CD4-positive, alpha-beta T cell (primary cell): ENCODE data around the gene TMF1. TPM values are rescaled to one million over a fixed set of nuclear protein-coding genes. Genes with fewer than 3 reads are reported as not detected.

Experiments
- ATAC-seq: fragments of 200-7000 bp; cut with Tn5 transposase; one replicate; pipeline ENCODE4 v1.10.0; 2022; ENCODE audit warnings: mild to moderate bottlenecking; ENCODE audit not compliant: poor library complexity
- CTCF ChIA-PET: fragments of 350-600 bp; sonication (Branson Sonifier 250); formaldehyde crosslinking; loops from one replicate; lab custom pipeline; 2021; ENCODE audit warnings: antibody characterized with exemption, inconsistent platforms; lab: Charles Lee
- POLR2A ChIA-PET: fragments of 350-600 bp; sonication (Branson Sonifier 250); formaldehyde crosslinking; loops from one replicate; lab custom pipeline; 2021; ENCODE audit warnings: antibody characterized with exemption, inconsistent platforms; lab: Charles Lee
- DNase-seq, 14 experiments: peaks; one replicate each; pipeline ENCODE4 v3.0.0-alpha.2; 2013 to 2020; ENCODE audit warnings: mixed read lengths in 2 of 14
- H3K27ac ChIP-seq, 2 donors: one replicate each; pipeline versions ENCODE4 v1.5.1 to v1.7.0; 2013; ENCODE audit warnings: low read length in 2 of 2, low read depth in 1 of 2, mild to moderate bottlenecking in 1 of 2
- H3K27me3 ChIP-seq, 2 experiments: 1 replicate in 1 of 2; 2 replicates in 1 of 2; pipeline versions ENCODE4 v1.6.1 to v1.7.0; 2013; ENCODE audit warnings: low read length in 2 of 2, control low read depth in 1 of 2, mild to moderate bottlenecking in 1 of 2, moderate library complexity in 1 of 2; ENCODE audit not compliant: insufficient read depth in 2 of 2, control insufficient read depth in 1 of 2
- H3K36me3 ChIP-seq: one replicate; pipeline ENCODE4 v1.6.1; 2013; ENCODE audit warnings: low read length, control low read depth; ENCODE audit not compliant: insufficient read depth
- H3K4me1 ChIP-seq: one replicate; pipeline ENCODE4 v1.6.1; 2013; ENCODE audit warnings: low read length, control low read depth; ENCODE audit not compliant: insufficient read depth
- H3K4me3 ChIP-seq: one replicate; pipeline ENCODE4 v1.5.1; 2013; ENCODE audit warnings: mild to moderate bottlenecking, low read length, moderate library complexity
- H3K9me3 ChIP-seq, 2 experiments: 1 replicate in 1 of 2; 2 replicates in 1 of 2; pipeline versions ENCODE4 v1.6.1 to v1.7.0; 2013; ENCODE audit warnings: low read length in 2 of 2, mild to moderate bottlenecking in 2 of 2, control low read depth in 1 of 2, moderate library complexity in 1 of 2; ENCODE audit not compliant: control insufficient read depth in 1 of 2, insufficient read depth in 1 of 2
- H3K27ac Mint-ChIP-seq: one replicate; pipeline ENCODE4 v1.8.0; 2020; ENCODE audit warnings: mixed read lengths
- H3K27me3 Mint-ChIP-seq: one replicate; pipeline ENCODE4 v1.8.0; 2021; ENCODE audit warnings: mixed read lengths
- H3K36me3 Mint-ChIP-seq: one replicate; pipeline ENCODE4 v1.8.0; 2021; ENCODE audit warnings: low read depth, mixed read lengths
- H3K4me1 Mint-ChIP-seq: one replicate; pipeline ENCODE4 v1.8.0; 2021; ENCODE audit warnings: low read depth, mixed read lengths
- H3K4me3 Mint-ChIP-seq: one replicate; pipeline ENCODE4 v1.8.0; 2020; ENCODE audit warnings: mild to moderate bottlenecking, mixed read lengths
- H3K9me3 Mint-ChIP-seq: one replicate; pipeline ENCODE4 v1.8.0; 2020; ENCODE audit warnings: mixed read lengths
- CTCF ChIP-seq: fragments of 200-600 bp; IDR thresholded peaks from one replicate; pipeline ENCODE4 v1.8.0; 2022; ENCODE audit warnings: antibody characterized with exemption, mild to moderate bottlenecking
- intact Hi-C, 2 experiments: fragments of 100-400 bp; cut with DNase I in 1 of 2; cut with micrococcal nuclease in 1 of 2; formaldehyde crosslinking; loops; one replicate each; pipeline versions ENCODE4 v1.15.1 to v1.9.0; 2023 to 2025; cut with DNase I, micrococcal nuclease
- total RNA-seq, 174 experiments: library from RNA in 2 of 174; stranded (reverse) in 2 of 174; gene quantifications; one replicate each; pipeline ENCODE4 v1.2.3 and lab custom pipeline; 2021 to 2026

Gene TMF1
- total RNA-seq, 2 experiments from 2014 or later: 89.0 to 101 TPM

- no peak overlapping the region for H3K27ac ChIP-seq
- no peak for DNase-seq
- ChIA-PET CTCF (no interaction called here), POLR2A (no interaction called here)
- peaks cover 35% of the 10 kb centered on the region for H3K36me3 ChIP-seq
- H3K27me3 ChIP-seq: no peaks in the 10 kb centered on the region
- no peak for TF ChIP-seq CTCF
- H3K9me3 ChIP-seq: no peaks in the 10 kb centered on the region
- no peaks in the 10 kb centered on the region for H3K4me1 Mint-ChIP-seq
- no peak overlapping the region for H3K4me3 ChIP-seq
- intact Hi-C loops: no loop called here
- H3K36me3 Mint-ChIP-seq: peaks cover 68% of the 10 kb centered on the region
- H3K4me3 Mint-ChIP-seq: no peak overlapping the region
- no peaks in the 10 kb centered on the region for H3K4me1 ChIP-seq
- ATAC-seq: no peak
- H3K27ac Mint-ChIP-seq: no peak overlapping the region
- no peaks in the 10 kb centered on the region for H3K9me3 Mint-ChIP-seq
- no peaks in the 10 kb centered on the region for H3K27me3 Mint-ChIP-seq
These were observed 65.5 kb downstream of the TMF1 start for GRCh38 chr3:68986496-68987208.

GRCh38 chr3:68985146-68985790 lies 66.9 kb downstream of the TMF1 start:
- H3K9me3 ChIP-seq: no peaks in the 10 kb centered on the region
- Mint-ChIP-seq H3K4me1 (no peaks in the 10 kb centered on the region), H3K36me3 (peaks cover 74% of the 10 kb centered on the region), H3K9me3 (no peaks in the 10 kb centered on the region), H3K27ac (no peak overlapping the region), H3K4me3 (no peak overlapping the region), H3K27me3 (no peaks in the 10 kb centered on the region)
- no peak overlapping the region for H3K4me3 ChIP-seq
- intact Hi-C loops: no loop called here
- no peaks in the 10 kb centered on the region for H3K4me1 ChIP-seq
- no peak overlapping the region for H3K27ac ChIP-seq
- TF ChIP-seq CTCF: no peak
- H3K36me3 ChIP-seq: peaks cover 41% of the 10 kb centered on the region
- ChIA-PET CTCF (no interaction called here), POLR2A (no interaction called here)
- ATAC-seq: no peak
- DNase-seq: no peak
- H3K27me3 ChIP-seq: no peaks in the 10 kb centered on the region

GRCh38 chr3:68984011-68984530 lies 68.1 kb downstream of the TMF1 start:
- H3K36me3 ChIP-seq: peaks cover 49% of the 10 kb centered on the region
- intact Hi-C loops: no loop called here
- Mint-ChIP-seq H3K4me1 (no peaks in the 10 kb centered on the region), H3K27me3 (no peaks in the 10 kb centered on the region), H3K27ac (no peak overlapping the region), H3K9me3 (no peaks in the 10 kb centered on the region), H3K36me3 (peaks cover 83% of the 10 kb centered on the region), H3K4me3 (no peak overlapping the region)
- no peaks in the 10 kb centered on the region for H3K9me3 ChIP-seq
- no peak overlapping the region for H3K27ac ChIP-seq
- DNase-seq: no peak
- H3K27me3 ChIP-seq: no peaks in the 10 kb centered on the region
- POLR2A ChIA-PET: no interaction called here
- no peak for ATAC-seq
- TF ChIP-seq CTCF: no peak
- no peak overlapping the region for H3K4me3 ChIP-seq
- H3K4me1 ChIP-seq: no peaks in the 10 kb centered on the region
- CTCF ChIA-PET: no interaction called here
